ENCODE results near the gene MTCL1. TPM values are rescaled to one million over a fixed set of nuclear protein-coding genes. Genes with fewer than 3 reads are reported as not detected.

MTCL1 gene
- total RNA-seq, 1 donor from 2014 or later, result 59.3 TPM

DNA sequence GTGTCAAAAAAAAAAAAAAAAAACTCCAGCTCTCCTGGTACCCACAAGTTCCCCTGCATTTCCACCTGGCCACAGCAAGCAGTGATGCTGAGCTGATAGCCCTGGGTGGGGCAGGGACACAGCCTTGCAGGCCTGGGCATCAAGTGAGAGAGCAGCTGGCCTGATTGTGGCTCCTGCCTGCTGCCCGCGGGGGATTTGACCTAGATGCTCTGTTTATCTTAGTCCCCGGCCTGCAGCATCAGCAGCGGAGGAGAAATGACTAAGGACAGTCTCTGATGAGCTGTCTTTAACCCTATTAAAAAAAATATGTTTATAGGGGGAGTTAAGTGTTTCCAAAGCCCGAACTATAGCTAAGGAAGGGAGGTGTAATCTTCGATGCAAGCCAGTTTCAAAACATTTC lies 102.6 kb downstream of the MTCL1 start:
- peaks cover 27% of the 10 kb centered on the region for H3K36me3 Mint-ChIP-seq (ENCODE audit: low read depth, unreplicated experiment)
- Histone ChIP-seq H3K4me2 (ENCODE audit: low read length) (no peak overlapping the region), H3K27ac (ENCODE audit: low read depth, low read length) (no peak overlapping the region), H4K20me1 (ENCODE audit: insufficient read depth, low read length) (no peaks in the 10 kb centered on the region), H3K4me1 (ENCODE audit: insufficient read depth, low read length) (peaks cover 9% of the 10 kb centered on the region), H3K27me3 (ENCODE audit: insufficient read depth, low read length) (no peaks in the 10 kb centered on the region), H3K79me2 (ENCODE audit: insufficient read depth, low read length) (no peaks in the 10 kb centered on the region), H3K36me3 (ENCODE audit: insufficient read depth, low read length) (peaks cover 25% of the 10 kb centered on the region), H3K4me3 (ENCODE audit: insufficient read depth, low read depth, low read length) (no peak overlapping the region), H3K9ac (ENCODE audit: low read length) (no peak overlapping the region), H2AFZ (ENCODE audit: low read depth, low read length) (no peak overlapping the region), H3K9me3 (ENCODE audit: insufficient read depth, low read depth, low read length) (no peaks in the 10 kb centered on the region)
- no peaks in the 10 kb centered on the region for H3K9me3 Mint-ChIP-seq (ENCODE audit: unreplicated experiment)
- H3K4me1 Mint-ChIP-seq (ENCODE audit: low read depth, unreplicated experiment), result peaks cover 11% of the 10 kb centered on the region
- no peak for FAIRE-seq
- no peak for DNase-seq (ENCODE audit: low read depth)
- TF ChIP-seq EZH2 (IDR thresholded peaks at IDR 0.05; ENCODE audit: insufficient read depth, low read length), result no peak
- TF ChIP-seq, protein P1, sequence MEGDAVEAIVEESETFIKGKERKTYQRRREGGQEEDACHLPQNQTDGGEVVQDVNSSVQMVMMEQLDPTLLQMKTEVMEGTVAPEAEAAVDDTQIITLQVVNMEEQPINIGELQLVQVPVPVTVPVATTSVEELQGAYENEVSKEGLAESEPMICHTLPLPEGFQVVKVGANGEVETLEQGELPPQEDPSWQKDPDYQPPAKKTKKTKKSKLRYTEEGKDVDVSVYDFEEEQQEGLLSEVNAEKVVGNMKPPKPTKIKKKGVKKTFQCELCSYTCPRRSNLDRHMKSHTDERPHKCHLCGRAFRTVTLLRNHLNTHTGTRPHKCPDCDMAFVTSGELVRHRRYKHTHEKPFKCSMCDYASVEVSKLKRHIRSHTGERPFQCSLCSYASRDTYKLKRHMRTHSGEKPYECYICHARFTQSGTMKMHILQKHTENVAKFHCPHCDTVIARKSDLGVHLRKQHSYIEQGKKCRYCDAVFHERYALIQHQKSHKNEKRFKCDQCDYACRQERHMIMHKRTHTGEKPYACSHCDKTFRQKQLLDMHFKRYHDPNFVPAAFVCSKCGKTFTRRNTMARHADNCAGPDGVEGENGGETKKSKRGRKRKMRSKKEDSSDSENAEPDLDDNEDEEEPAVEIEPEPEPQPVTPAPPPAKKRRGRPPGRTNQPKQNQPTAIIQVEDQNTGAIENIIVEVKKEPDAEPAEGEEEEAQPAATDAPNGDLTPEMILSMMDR (IDR thresholded peaks at IDR 0.05; ENCODE audit: insufficient read depth, low read depth, low read length), result no peak
- no peak overlapping the region for H3K4me3 Mint-ChIP-seq (ENCODE audit: unreplicated experiment)
- H3K27ac Mint-ChIP-seq (ENCODE audit: unreplicated experiment), result no peak overlapping the region
- H3K27me3 Mint-ChIP-seq (ENCODE audit: low read depth, unreplicated experiment), result no peaks in the 10 kb centered on the region

DNA sequence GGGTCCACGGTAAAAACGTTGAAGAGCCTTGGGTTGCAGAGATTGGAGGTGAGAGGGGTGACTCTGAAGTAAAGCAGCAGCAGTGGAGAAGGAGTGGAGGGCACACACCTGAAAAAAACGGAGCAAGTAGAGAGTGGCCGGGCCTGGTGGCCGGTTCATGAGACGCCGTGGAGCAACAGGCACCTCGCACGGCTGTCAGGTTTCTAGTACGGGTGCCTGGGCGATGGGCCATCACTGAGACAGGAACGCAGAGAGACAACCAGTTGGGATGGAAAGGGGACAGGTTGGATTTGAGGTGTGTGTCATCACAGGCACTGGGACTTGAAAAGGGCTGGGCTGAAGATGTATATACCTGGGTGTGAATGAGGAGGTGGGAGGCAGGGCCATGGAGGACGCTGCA lies 104.2 kb downstream of the MTCL1 start:
- Histone ChIP-seq H3K79me2 (ENCODE audit: insufficient read depth, low read length) (no peaks in the 10 kb centered on the region), H3K9me3 (ENCODE audit: insufficient read depth, low read depth, low read length) (no peaks in the 10 kb centered on the region), H3K27ac (ENCODE audit: low read depth, low read length) (no peak overlapping the region), H4K20me1 (ENCODE audit: insufficient read depth, low read length) (no peaks in the 10 kb centered on the region), H3K27me3 (ENCODE audit: insufficient read depth, low read length) (no peaks in the 10 kb centered on the region), H3K4me1 (ENCODE audit: insufficient read depth, low read length) (peaks cover 24% of the 10 kb centered on the region), H3K4me2 (ENCODE audit: low read length) (no peak overlapping the region), H2AFZ (ENCODE audit: low read depth, low read length) (no peak overlapping the region), H3K9ac (ENCODE audit: low read length) (no peak overlapping the region), H3K4me3 (ENCODE audit: insufficient read depth, low read depth, low read length) (no peak overlapping the region), H3K36me3 (ENCODE audit: insufficient read depth, low read length) (peaks cover 25% of the 10 kb centered on the region)
- Mint-ChIP-seq H3K27ac (ENCODE audit: unreplicated experiment) (no peak overlapping the region), H3K36me3 (ENCODE audit: low read depth, unreplicated experiment) (peaks cover 30% of the 10 kb centered on the region), H3K27me3 (ENCODE audit: low read depth, unreplicated experiment) (no peaks in the 10 kb centered on the region), H3K4me3 (ENCODE audit: unreplicated experiment) (no peak overlapping the region), H3K9me3 (ENCODE audit: unreplicated experiment) (no peaks in the 10 kb centered on the region), H3K4me1 (ENCODE audit: low read depth, unreplicated experiment) (peaks cover 23% of the 10 kb centered on the region)
- FAIRE-seq, result no peak
- TF ChIP-seq, protein P1 (IDR thresholded peaks at IDR 0.05; ENCODE audit: insufficient read depth, low read depth, low read length), result no peak
- no peak for TF ChIP-seq EZH2 (IDR thresholded peaks at IDR 0.05; ENCODE audit: insufficient read depth, low read length)
- DNase-seq (ENCODE audit: low read depth), result no peak

DNA sequence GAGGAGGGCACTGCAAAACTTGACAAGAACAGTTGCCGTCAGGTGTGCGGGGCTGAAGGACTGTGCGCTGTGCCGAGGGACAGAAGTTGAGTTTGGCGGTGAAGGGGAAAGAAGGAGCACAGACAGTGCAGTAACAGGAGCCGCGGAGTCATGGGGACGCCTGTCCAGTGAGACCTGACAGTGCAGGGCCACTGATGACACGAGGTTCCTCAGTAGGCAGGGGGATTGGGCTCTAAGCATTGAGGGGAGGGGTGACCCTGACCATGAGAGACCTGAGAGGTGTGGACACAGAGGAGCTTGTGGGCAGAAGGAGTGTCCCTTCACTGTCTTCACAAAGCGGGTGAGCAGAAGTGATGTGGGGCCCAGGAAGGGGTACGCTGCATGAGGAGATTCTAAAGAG lies 104.8 kb downstream of the MTCL1 start:
- FAIRE-seq, result no peak

More for the DNA sequence above, 104.8 kb downstream of the MTCL1 start:
- H3K36me3 ChIP-seq (ENCODE audit: insufficient read depth, low read length), result peaks cover 25% of the 10 kb centered on the region
- H3K4me2 ChIP-seq (ENCODE audit: low read length), result no peak overlapping the region
- Mint-ChIP-seq H3K36me3 (ENCODE audit: low read depth, unreplicated experiment) (peaks cover 30% of the 10 kb centered on the region), H3K27me3 (ENCODE audit: low read depth, unreplicated experiment) (no peaks in the 10 kb centered on the region), H3K4me3 (ENCODE audit: unreplicated experiment) (no peak overlapping the region), H3K27ac (ENCODE audit: unreplicated experiment) (no peak overlapping the region), H3K9me3 (ENCODE audit: unreplicated experiment) (no peaks in the 10 kb centered on the region), H3K4me1 (ENCODE audit: low read depth, unreplicated experiment) (peaks cover 25% of the 10 kb centered on the region)
- peaks cover 26% of the 10 kb centered on the region for H3K4me1 ChIP-seq (ENCODE audit: insufficient read depth, low read length)
- no peak overlapping the region for H2AFZ ChIP-seq (ENCODE audit: low read depth, low read length)
- no peak overlapping the region for H3K9ac ChIP-seq (ENCODE audit: low read length)
- TF ChIP-seq, protein P1 (IDR thresholded peaks at IDR 0.05; ENCODE audit: insufficient read depth, low read depth, low read length), result no peak
- no peak for TF ChIP-seq EZH2 (IDR thresholded peaks at IDR 0.05; ENCODE audit: insufficient read depth, low read length)
- no peaks in the 10 kb centered on the region for H3K9me3 ChIP-seq (ENCODE audit: insufficient read depth, low read depth, low read length)
- no peaks in the 10 kb centered on the region for H3K79me2 ChIP-seq (ENCODE audit: insufficient read depth, low read length)
- H3K27me3 ChIP-seq (ENCODE audit: insufficient read depth, low read length), result no peaks in the 10 kb centered on the region
- no peak overlapping the region for H3K4me3 ChIP-seq (ENCODE audit: insufficient read depth, low read depth, low read length)
- no peak for DNase-seq (ENCODE audit: low read depth)
- H3K27ac ChIP-seq (ENCODE audit: low read depth, low read length), result no peak overlapping the region
- no peaks in the 10 kb centered on the region for H4K20me1 ChIP-seq (ENCODE audit: insufficient read depth, low read length)
